K562 (cell line): ENCODE data around the gene FAM180B. TPM values are rescaled to one million over a fixed set of nuclear protein-coding genes. Genes with fewer than 3 reads are reported as not detected.

ENCODE experiments used
- ATF1 ChIP-seq, 2 experiments: fragments of 450-650 bp in 1 of 2; IDR thresholded peaks; 2 replicates each; pipeline ENCODE4 v1.6.1; 2016; ENCODE audit warnings: missing compliant biosample characterization in 1 of 2, missing genetic modification characterization in 1 of 2
- ATF3 ChIP-seq, 2 experiments: fragments of 450-650 bp in 1 of 2; sonication (generic) in 1 of 2; formaldehyde crosslinking in 1 of 2; IDR thresholded peaks in 1 of 2; conservative IDR thresholded peaks in 1 of 2; 2 replicates each; pipeline versions ENCODE4 v1.6.1 to v1.8.1; 2016 to 2023; ENCODE audit warnings: mild to moderate bottlenecking in 2 of 2, moderate library complexity in 2 of 2, inconsistent platforms in 1 of 2, missing genetic modification reagents in 1 of 2
- CEBPB ChIP-seq: fragments of 450-650 bp; IDR thresholded peaks from 2 replicates; pipeline ENCODE4 v1.6.1; 2016; ENCODE audit warnings: missing genetic modification characterization, missing compliant biosample characterization
- CEBPG ChIP-seq, 3 experiments: fragments of 200-800 bp in 1 of 3; sonication (Bioruptor generic) in 1 of 3; sonication (generic) in 1 of 3; formaldehyde crosslinking in 1 of 3; IDR thresholded peaks in 2 of 3; conservative IDR thresholded peaks in 1 of 3; 2 replicates each; pipeline versions ENCODE4 v1.6.1 to v1.8.0; 2016 to 2022; ENCODE audit warnings: missing compliant biosample characterization in 2 of 3, missing genetic modification characterization in 2 of 3, mild to moderate bottlenecking in 1 of 3, missing genetic modification reagents in 1 of 3
- FOXM1 ChIP-seq, 2 experiments: fragments of 450-650 bp in 1 of 2; sonication (generic) in 1 of 2; formaldehyde crosslinking in 1 of 2; IDR thresholded peaks; 2 replicates each; pipeline versions ENCODE4 v1.6.1 to v1.9.0; 2017 to 2022; ENCODE audit warnings: low read depth in 2 of 2, mild to moderate bottlenecking in 2 of 2, missing genetic modification reagents in 1 of 2, moderate library complexity in 1 of 2
- GATAD2B ChIP-seq: fragments of 450-650 bp; IDR thresholded peaks from 2 replicates; pipeline ENCODE4 v1.6.1; 2017; ENCODE audit warnings: mild to moderate bottlenecking, borderline replicate concordance
- OTX1 ChIP-seq: fragments of 450-650 bp; formaldehyde crosslinking; IDR thresholded peaks from 2 replicates; pipeline ENCODE4 v1.4.0; 2022; ENCODE audit warnings: mild to moderate bottlenecking
- RNF2 ChIP-seq: sonication (generic); IDR thresholded peaks from 2 replicates; pipeline ENCODE4 v1.6.1; 2016
- ZNF23 ChIP-seq: fragments of 250-450 bp; sonication (Bioruptor Pico); IDR thresholded peaks from 2 replicates; pipeline ENCODE4 v1.4.0; 2020; ENCODE audit warnings: mild to moderate bottlenecking
- ZNF274 ChIP-seq: IDR thresholded peaks from 2 replicates; pipeline ENCODE4 v1.6.1; 2011; ENCODE audit warnings: low read depth, mild to moderate bottlenecking, low read length, moderate library complexity, borderline replicate concordance
- ZNF444 ChIP-seq: fragments of 250-450 bp; sonication (Bioruptor Pico); IDR thresholded peaks from 2 replicates; pipeline ENCODE4 v1.4.0; 2020; ENCODE audit warnings: mild to moderate bottlenecking, moderate library complexity
- ZNF644 ChIP-seq: fragments of 200-800 bp; sonication (Bioruptor generic); IDR thresholded peaks from 2 replicates; pipeline ENCODE4 v1.6.1; 2016; ENCODE audit warnings: low read depth, missing genetic modification characterization, missing compliant biosample characterization
- ZNF766 ChIP-seq: fragments of 200-800 bp; sonication (Bioruptor generic); conservative IDR thresholded peaks from 2 replicates; pipeline ENCODE4 v1.6.1; 2016; ENCODE audit warnings: missing genetic modification characterization, missing compliant biosample characterization
- polyA plus RNA-seq, 8 experiments: library from polyadenylated mRNA; depleted of rRNA in 4 of 8; stranded (reverse) in 5 of 8; unstranded in 3 of 8; fragments of >200 nt; fragmentation: Nextera tagmentation in 2 of 8; fragmentation: Illumina TruSeq in 1 of 8; extraction: Ambion mirVana in 2 of 8; extraction: Trizol in 1 of 8; gene quantifications; 2 replicates each; pipeline versions ENCODE4 v1.2.1 to v1.2.3, GENCODE V29; 2011 to 2014; ENCODE audit warnings: inconsistent platforms in 1 of 8, missing spikeins in 1 of 8
- total RNA-seq, 7 experiments: library from RNA; depleted of rRNA in 6 of 7; stranded (reverse); fragments of >200 nt in 6 of 7; fragmentation: Illumina TruSeq in 2 of 7; extraction: Trizol in 2 of 7; gene quantifications; 2 replicates each; pipeline versions ENCODE4 v1.2.1 to v1.2.3, GENCODE V29; 2011 to 2021; ENCODE audit warnings: low replicate concordance in 1 of 7
- TF ChIP-seq, protein P1 (sequence below): fragments of 250-450 bp; sonication (Bioruptor Pico); IDR thresholded peaks from 2 replicates; pipeline ENCODE4 v1.9.0; 2021; ENCODE audit warnings: mild to moderate bottlenecking

The FAM180B gene
- total and polyA plus RNA-seq, 9 of the 15 experiments (the other 6 are each of a cell fraction or from before 2014, with no cell fraction given) = 0.05 to 0.14 TPM; not detected in 7

DNA sequence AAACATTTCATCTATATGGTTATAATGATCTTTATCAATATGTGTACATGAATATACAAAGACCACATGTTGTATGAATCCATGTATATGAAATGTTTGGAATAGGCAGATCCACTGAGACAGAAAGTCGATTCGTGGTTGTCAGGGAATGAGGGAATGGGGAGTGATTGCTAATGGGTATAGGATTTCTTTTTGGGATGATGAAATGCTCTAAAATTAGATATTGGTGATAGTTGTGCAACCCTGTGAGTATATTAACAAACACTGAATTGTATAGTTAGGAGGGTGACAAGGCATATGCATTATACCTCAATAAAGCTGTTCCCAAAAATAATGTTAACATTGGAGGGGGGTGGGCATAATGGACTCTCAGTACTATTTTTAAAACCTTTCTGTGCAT lies 26.1 kb upstream of the FAM180B start (continued):
- TF ChIP-seq FOXM1 (IDR thresholded peaks at IDR 0.05; ENCODE audit: low read depth) (no peak), FOXM1 (CRISPR knock-in tag; IDR thresholded peaks at IDR 0.05; ENCODE audit: low read depth) (no peak), CEBPG (CRISPR knock-in tag; IDR thresholded peaks at IDR 0.05) (no peak), CEBPG (tag; conservative IDR thresholded peaks at IDR 0.05 in 1 of 2, IDR thresholded peaks at IDR 0.05 in 1 of 2) (peak; percentile 24 to 58; a peak in 1 of 4 replicates), ATF1 (CRISPR knock-in tag; IDR thresholded peaks at IDR 0.05) (no peak), ATF1 (tag; IDR thresholded peaks at IDR 0.05) (no peak), RNF2 (no peak), ATF3 (IDR thresholded peaks at IDR 0.05) (peak; percentile 21; the same call in 1 of the 2 replicates), ATF3 (CRISPR knock-in tag; conservative IDR thresholded peaks at IDR 0.05) (no peak), ZNF644 (tag) (no peak), CEBPB (tag) (peak; percentile 55), OTX1 (CRISPR knock-in tag) (no peak), ZNF444 (CRISPR knock-in tag) (no peak), GATAD2B (no peak), ZNF274 (no peak), ZNF23 (CRISPR knock-in tag) (no peak), ZNF766 (CRISPR knock-in tag) (no peak)
- TF ChIP-seq, protein P1, sequence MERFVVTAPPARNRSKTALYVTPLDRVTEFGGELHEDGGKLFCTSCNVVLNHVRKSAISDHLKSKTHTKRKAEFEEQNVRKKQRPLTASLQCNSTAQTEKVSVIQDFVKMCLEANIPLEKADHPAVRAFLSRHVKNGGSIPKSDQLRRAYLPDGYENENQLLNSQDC (CRISPR knock-in tag) = no peak
